Activated T-cell treated with anti-CD3 and anti-CD28 coated beads, Interleukin-2, amount 50 U/mL, for 4 hours (primary cell): ENCODE results near the gene CLEC6A. TPM values are rescaled to one million over a fixed set of nuclear protein-coding genes. Genes with fewer than 3 reads are reported as not detected.
"Not testable (repeated sequence)": the region's sequence is repeated elsewhere in the genome, so short reads cannot be mapped to it uniquely, and the experiment has no call there.

Experiments
- ATAC-seq, 2 donors: fragments of 200-7000 bp; cut with Tn5 transposase; one replicate each; pipeline ENCODE4 v1.10.0; 2021
- DNase-seq: peaks from one replicate; pipeline ENCODE4 v3.0.0-alpha.2; 2020
- H3K27me3 Mint-ChIP-seq: one replicate; pipeline ENCODE4 v1.8.0; 2021; ENCODE audit warnings: low read depth, mixed read lengths
- H3K36me3 Mint-ChIP-seq: one replicate; pipeline ENCODE4 v1.8.0; 2022; ENCODE audit warnings: mixed read lengths; ENCODE audit not compliant: insufficient read depth
- H3K4me1 Mint-ChIP-seq: one replicate; pipeline ENCODE4 v1.8.0; 2021; ENCODE audit warnings: low read depth, mixed read lengths
- H3K4me3 Mint-ChIP-seq: one replicate; pipeline ENCODE4 v1.8.0; 2021; ENCODE audit warnings: mild to moderate bottlenecking, moderate library complexity, mixed read lengths
- H3K9me3 Mint-ChIP-seq: one replicate; pipeline ENCODE4 v1.8.0; 2021; ENCODE audit warnings: mixed read lengths
- total RNA-seq, 3 donors: library from RNA; stranded (reverse); gene quantifications; one replicate each; pipeline ENCODE4 v1.2.1, GENCODE V29; 2021

The CLEC6A gene
- not detected for total RNA-seq

DNA sequence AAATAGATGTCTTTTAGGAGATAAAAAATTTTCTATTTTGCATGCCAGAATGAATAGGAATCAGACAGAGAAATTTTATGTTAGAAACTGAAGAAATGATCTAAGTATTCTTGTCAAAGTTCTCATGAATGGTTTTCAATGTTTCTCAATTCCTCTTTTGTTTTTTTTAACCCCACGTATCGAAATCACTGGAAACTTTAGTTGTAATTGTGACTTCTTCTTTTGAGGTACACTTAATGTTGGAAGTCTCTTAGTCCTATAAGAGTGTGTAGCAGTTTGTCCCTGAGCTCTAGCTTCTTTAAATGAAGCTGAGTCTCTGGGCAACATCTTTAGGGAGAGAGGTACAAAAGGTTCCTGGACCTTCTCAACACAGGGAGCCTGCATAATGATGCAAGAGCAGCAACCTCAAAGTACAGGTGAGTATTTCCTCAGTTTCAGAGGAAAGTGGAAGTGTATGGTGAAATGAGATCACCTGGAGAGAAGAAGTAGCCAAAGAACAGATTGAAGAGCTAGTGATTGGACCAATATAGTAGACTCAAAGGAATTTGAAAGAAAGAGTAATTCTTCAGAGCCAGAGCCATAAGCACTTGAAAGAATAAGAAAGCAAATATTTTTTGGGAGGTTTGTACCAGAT lies at the start of gene CLEC6A:
Gene CLEC6A, plus strand, starts transcription at position 236 of the 634 bp plus-strand sequence. Its CDS starts 150 bp downstream, at position 386.
- ATAC-seq, result no peak
- H3K4me3 Mint-ChIP-seq, result no peak within 1 kb of the TSS
- peaks cover 27% of the 10 kb centered on the region for H3K27me3 Mint-ChIP-seq
- H3K36me3 Mint-ChIP-seq, result no peaks in the 10 kb centered on the region
- no peaks in the 10 kb centered on the region for H3K9me3 Mint-ChIP-seq
- DNase-seq, result no peak
- H3K4me1 Mint-ChIP-seq, result no peaks in the 10 kb centered on the region

DNA sequence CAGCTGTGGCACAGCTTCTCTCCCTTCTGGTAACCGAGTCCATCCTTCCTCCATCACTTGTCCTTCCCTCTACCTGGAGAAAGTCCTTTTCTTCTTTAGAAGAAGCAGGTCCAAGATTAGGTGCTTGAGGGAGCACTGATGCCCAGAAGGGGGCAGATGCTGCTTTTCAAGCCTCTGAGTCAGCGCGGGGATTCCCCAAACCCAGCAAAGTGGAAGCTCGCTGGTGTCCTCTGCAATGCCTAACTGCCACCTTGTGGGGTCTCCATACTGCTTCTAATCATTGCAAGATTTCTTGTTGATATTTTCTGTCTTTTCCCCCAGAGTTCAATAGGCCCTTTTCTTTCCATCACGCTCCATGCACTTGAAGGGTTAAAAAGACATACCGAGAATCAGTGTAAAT lies 36.2 kb upstream of the CLEC6A start:
- not testable (repeated sequence) for H3K4me3 Mint-ChIP-seq, H3K27me3 Mint-ChIP-seq, H3K36me3 Mint-ChIP-seq, H3K4me1 Mint-ChIP-seq, ATAC-seq, H3K9me3 Mint-ChIP-seq
- peak; percentile 36 for DNase-seq

GRCh38 chr12:8420506-8420905 lies 35.3 kb upstream of the CLEC6A start:
- Mint-ChIP-seq H3K27me3 (no peaks in the 10 kb centered on the region), H3K36me3 (no peaks in the 10 kb centered on the region), H3K4me1 (no peaks in the 10 kb centered on the region), H3K9me3 (no peaks in the 10 kb centered on the region), H3K4me3 (no peak overlapping the region)
- ATAC-seq, result no peak
- no peak for DNase-seq

GRCh38 chr12:8444536-8445278 lies 11.1 kb upstream of the CLEC6A start:
- not testable (repeated sequence) for DNase-seq, H3K4me3 Mint-ChIP-seq, H3K4me1 Mint-ChIP-seq, H3K27me3 Mint-ChIP-seq, H3K9me3 Mint-ChIP-seq, H3K36me3 Mint-ChIP-seq, ATAC-seq

DNA sequence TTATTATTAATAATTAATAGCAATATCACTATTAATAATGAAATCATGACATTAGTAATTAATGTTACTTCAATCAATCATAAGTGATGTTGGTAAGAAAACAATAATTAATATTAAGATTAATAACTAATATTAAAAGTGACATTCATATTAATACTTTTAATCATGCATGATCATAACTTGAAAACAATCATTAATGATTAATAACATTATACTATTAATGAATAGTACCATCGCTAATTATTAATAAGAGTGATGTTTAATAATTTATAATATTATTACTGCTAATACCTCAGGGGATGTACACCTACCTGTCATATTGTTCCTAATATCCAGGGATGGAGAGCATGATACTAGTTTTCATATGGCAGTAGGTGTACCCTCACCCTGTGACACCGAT lies 10.0 kb upstream of the CLEC6A start:
- Mint-ChIP-seq H3K9me3 (no peaks in the 10 kb centered on the region), H3K36me3 (no peaks in the 10 kb centered on the region), H3K4me1 (no peaks in the 10 kb centered on the region), H3K4me3 (no peak overlapping the region), H3K27me3 (peaks cover 2% of the 10 kb centered on the region)
- ATAC-seq (no peak), DNase-seq (no peak)

- Mint-ChIP-seq H3K9me3 (no peaks in the 10 kb centered on the region), H3K4me1 (no peaks in the 10 kb centered on the region), H3K36me3 (no peaks in the 10 kb centered on the region), H3K27me3 (peaks cover 2% of the 10 kb centered on the region), H3K4me3 (no peak overlapping the region)
- DNase-seq (no peak), ATAC-seq (no peak)
Observed at GRCh38 chr12:8446642-8447547, 8.9 kb upstream of the CLEC6A start.

- H3K27me3 Mint-ChIP-seq, result peaks cover 2% of the 10 kb centered on the region
- H3K4me3 Mint-ChIP-seq, result no peak overlapping the region
- H3K4me1 Mint-ChIP-seq, result no peaks in the 10 kb centered on the region
- ATAC-seq (no peak), DNase-seq (no peak)
- no peaks in the 10 kb centered on the region for H3K36me3 Mint-ChIP-seq
- H3K9me3 Mint-ChIP-seq, result no peaks in the 10 kb centered on the region
Observed at GRCh38 chr12:8449355-8449859, 6.4 kb upstream of the CLEC6A start.

DNA sequence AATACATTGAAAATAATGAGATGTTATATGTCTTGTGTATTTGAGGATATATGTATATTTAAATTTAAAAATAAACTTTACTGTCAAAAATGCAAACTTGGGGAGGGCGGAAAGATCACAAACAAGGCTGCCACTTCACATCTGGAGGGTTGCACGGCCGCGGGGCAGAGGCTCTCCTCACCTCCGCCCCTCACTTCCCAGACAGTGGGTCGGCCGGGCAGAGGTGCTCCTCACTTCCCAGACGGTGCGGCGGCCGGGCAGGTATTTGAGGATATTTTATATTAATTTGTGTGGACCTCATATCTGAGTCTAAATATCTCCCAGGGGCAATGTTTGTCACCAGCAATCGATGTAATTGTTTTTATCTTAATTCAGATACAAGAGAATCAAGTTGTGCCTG lies 3.7 kb upstream of the CLEC6A start:
- Mint-ChIP-seq H3K9me3 (no peaks in the 10 kb centered on the region), H3K4me1 (no peaks in the 10 kb centered on the region), H3K36me3 (no peaks in the 10 kb centered on the region), H3K4me3 (no peak overlapping the region), H3K27me3 (peaks cover 11% of the 10 kb centered on the region)
- DNase-seq, result no peak
- no peak for ATAC-seq

GRCh38 chr12:8453021-8453513 lies 2.7 kb upstream of the CLEC6A start:
- DNase-seq (no peak), ATAC-seq (no peak)
- no peaks in the 10 kb centered on the region for H3K36me3 Mint-ChIP-seq
- no peak overlapping the region for H3K4me3 Mint-ChIP-seq
- H3K9me3 Mint-ChIP-seq, result no peaks in the 10 kb centered on the region
- H3K27me3 Mint-ChIP-seq, result peaks cover 17% of the 10 kb centered on the region
- H3K4me1 Mint-ChIP-seq, result no peaks in the 10 kb centered on the region

GRCh38 chr12:8453796-8454195 lies 2.0 kb upstream of the CLEC6A start:
- Mint-ChIP-seq H3K4me1 (no peaks in the 10 kb centered on the region), H3K9me3 (no peaks in the 10 kb centered on the region), H3K4me3 (no peak overlapping the region), H3K27me3 (peaks cover 18% of the 10 kb centered on the region), H3K36me3 (no peaks in the 10 kb centered on the region)
- DNase-seq, result no peak
- ATAC-seq, result no peak

DNA sequence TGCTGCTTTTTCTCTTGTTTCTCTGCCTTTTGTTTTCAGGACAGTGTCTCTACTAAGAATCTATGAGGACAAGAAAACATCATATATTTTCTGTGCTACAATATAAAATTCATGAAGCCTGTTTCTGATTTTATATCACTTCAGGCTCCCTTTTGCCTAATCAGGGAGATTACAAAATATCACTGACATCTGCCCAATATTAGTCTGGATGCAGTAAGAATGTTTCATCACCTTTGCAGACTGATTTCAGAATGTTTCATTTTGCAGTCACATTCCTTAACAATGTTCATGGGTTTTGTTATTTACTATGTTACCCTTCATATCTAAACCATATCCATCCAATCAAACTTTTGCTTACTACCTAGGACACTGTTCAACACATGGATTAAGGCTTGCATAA lies 491 bp upstream of the CLEC6A start:
- no peak overlapping the region for H3K4me3 Mint-ChIP-seq
- no peaks in the 10 kb centered on the region for H3K36me3 Mint-ChIP-seq
- peaks cover 26% of the 10 kb centered on the region for H3K27me3 Mint-ChIP-seq
- no peaks in the 10 kb centered on the region for H3K4me1 Mint-ChIP-seq
- DNase-seq, result no peak
- no peak for ATAC-seq
- no peaks in the 10 kb centered on the region for H3K9me3 Mint-ChIP-seq

- Mint-ChIP-seq H3K4me3 (no peak overlapping the region), H3K27me3 (peaks cover 15% of the 10 kb centered on the region), H3K36me3 (no peaks in the 10 kb centered on the region), H3K4me1 (no peaks in the 10 kb centered on the region), H3K9me3 (no peaks in the 10 kb centered on the region)
- DNase-seq, result no peak
- ATAC-seq, result no peak
Observed at GRCh38 chr12:8461426-8461825, 5.7 kb downstream of the CLEC6A start.

DNA sequence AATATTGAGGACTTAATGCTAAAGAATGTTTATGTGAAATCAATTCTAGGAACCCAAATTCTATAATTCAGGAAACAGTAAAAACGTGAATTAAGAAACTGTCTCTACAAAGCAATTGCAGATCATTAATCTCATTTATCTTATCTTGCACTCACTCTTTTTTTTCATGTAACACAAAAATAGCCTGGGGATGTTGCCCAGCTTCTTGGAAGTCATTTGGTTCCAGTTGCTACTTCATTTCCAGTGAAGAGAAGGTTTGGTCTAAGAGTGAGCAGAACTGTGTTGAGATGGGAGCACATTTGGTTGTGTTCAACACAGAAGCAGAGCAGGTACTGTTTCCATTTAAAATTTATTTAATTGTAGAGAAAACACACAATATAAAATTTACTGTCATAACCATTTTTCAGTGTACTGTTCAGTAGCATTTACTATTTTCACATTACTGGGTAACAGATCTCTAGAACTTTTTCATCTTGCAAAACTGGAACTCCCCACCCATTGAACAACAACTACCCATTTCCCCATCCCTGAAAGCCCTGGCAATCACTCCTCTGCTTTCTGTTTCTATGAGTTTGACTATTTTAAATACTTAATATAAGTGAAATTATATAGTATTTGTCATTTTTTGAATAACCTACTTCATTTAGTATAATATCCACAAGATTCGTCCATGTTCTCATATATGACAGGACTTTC lies 9.7 kb downstream of the CLEC6A start:
- ATAC-seq, result no peak
- H3K27me3 Mint-ChIP-seq, result peaks cover 12% of the 10 kb centered on the region
- no peaks in the 10 kb centered on the region for H3K4me1 Mint-ChIP-seq
- no peak overlapping the region for H3K4me3 Mint-ChIP-seq
- H3K36me3 Mint-ChIP-seq, result no peaks in the 10 kb centered on the region
- no peak for DNase-seq
- H3K9me3 Mint-ChIP-seq, result no peaks in the 10 kb centered on the region

DNA sequence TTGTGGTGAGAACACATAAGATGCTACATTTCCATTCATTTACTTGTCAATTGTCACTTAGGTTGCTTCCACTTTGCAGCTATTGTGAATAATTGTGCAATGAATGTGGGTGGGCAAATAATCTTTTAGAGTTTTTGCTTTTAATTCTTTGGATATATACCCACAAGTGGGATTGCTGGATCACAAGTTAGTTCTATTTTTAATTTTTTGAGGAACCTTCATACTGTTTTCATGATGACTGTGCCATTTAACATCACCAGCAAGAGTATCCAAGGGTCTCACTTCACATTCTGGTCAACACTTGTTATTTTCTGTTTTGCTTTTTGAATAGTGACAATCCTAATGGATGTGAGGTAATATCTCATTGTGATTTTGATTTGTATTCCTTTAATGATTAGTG lies 10.5 kb downstream of the CLEC6A start:
- no peak for ATAC-seq
- no peak for DNase-seq
- no peaks in the 10 kb centered on the region for H3K9me3 Mint-ChIP-seq
- H3K36me3 Mint-ChIP-seq, result no peaks in the 10 kb centered on the region
- H3K27me3 Mint-ChIP-seq, result peaks cover 12% of the 10 kb centered on the region
- no peak overlapping the region for H3K4me3 Mint-ChIP-seq
- no peaks in the 10 kb centered on the region for H3K4me1 Mint-ChIP-seq
